HG03095 (cell line): ENCODE results near the gene PRKCE.

ENCODE experiments used
- ATAC-seq: cut with Tn5 transposase; IDR thresholded peaks from one replicate; pipeline ENCODE4 v1.9.1; 2021; ENCODE audit warnings: moderate library complexity; ENCODE audit not compliant: unreplicated experiment

Gene PRKCE

GRCh38 chr2:45830322-45830721 is 178.8 kb downstream of the PRKCE start:
- no peak for ATAC-seq

GRCh38 chr2:45833301-45833967 is 182.0 kb downstream of the PRKCE start:
- ATAC-seq, result peak; percentile 21

- ATAC-seq, result peak; percentile 71
These were observed 182.5 kb downstream of the PRKCE start for GRCh38 chr2:45833968-45834344.

- no peak for ATAC-seq
These were observed 182.9 kb downstream of the PRKCE start for GRCh38 chr2:45834372-45834771.

GRCh38 chr2:45834858-45835257 is 183.4 kb downstream of the PRKCE start:
- no peak for ATAC-seq

- no peak for ATAC-seq
These were observed 184.8 kb downstream of the PRKCE start for GRCh38 chr2:45836316-45836715.

- no peak for ATAC-seq
These were observed 185.3 kb downstream of the PRKCE start for GRCh38 chr2:45836740-45837139.

- no peak for ATAC-seq
These were observed 186.4 kb downstream of the PRKCE start for GRCh38 chr2:45837812-45838341.

- no peak for ATAC-seq
These were observed 188.2 kb downstream of the PRKCE start for GRCh38 chr2:45839508-45840251.

GRCh38 chr2:45840481-45840880 is 189.0 kb downstream of the PRKCE start:
- ATAC-seq, result no peak

- no peak for ATAC-seq
These were observed 190.4 kb downstream of the PRKCE start for GRCh38 chr2:45841752-45842407.

GRCh38 chr2:45843136-45843535 is 191.7 kb downstream of the PRKCE start:
- no peak for ATAC-seq

- ATAC-seq, result no peak
These were observed 193.5 kb downstream of the PRKCE start for GRCh38 chr2:45844796-45845457.

- no peak for ATAC-seq
These were observed 194.1 kb downstream of the PRKCE start for GRCh38 chr2:45845566-45845965.

GRCh38 chr2:45849491-45850283 is 198.2 kb downstream of the PRKCE start:
- no peak for ATAC-seq

GRCh38 chr2:45850558-45850957 is 199.1 kb downstream of the PRKCE start:
- ATAC-seq, result no peak

GRCh38 chr2:45851111-45851510 is 199.6 kb downstream of the PRKCE start:
- no peak for ATAC-seq

- no peak for ATAC-seq
These were observed 200.3 kb downstream of the PRKCE start for GRCh38 chr2:45851576-45852304.

- ATAC-seq, result peak; percentile 73
These were observed 201.1 kb downstream of the PRKCE start for GRCh38 chr2:45852450-45853150.
